Measurements from ENCODE around the gene SLC35B2.

- TF ChIP-seq CTCF (IDR thresholded peaks at IDR 0.05) (no peak), POLR2A (IDR thresholded peaks at IDR 0.05) (no peak)
Observed at GRCh38 chr6:44226368-44227147, 30.8 kb downstream of the SLC35B2 start.
